ENCODE data around the gene KNDC1. TPM values are rescaled to one million over a fixed set of nuclear protein-coding genes. Genes with fewer than 3 reads are reported as not detected.
"Not testable (repeated sequence)": the region's sequence is repeated elsewhere in the genome, so short reads cannot be mapped to it uniquely, and the experiment has no call there.

KNDC1 gene
- polyA plus RNA-seq, 3 donors from 2014 or later = not detected

- DNase-seq = no peak
- H3K27ac Mint-ChIP-seq = peak overlapping the region in 3 of 6 donors; percentile 62 to 78 (median 64)
- peaks cover 5 to 17% (median 6%) of the 10 kb centered on the region in 3 donors for H3K27me3 Mint-ChIP-seq (ENCODE audit: low read depth in 3 of 3)
- H3K9me3 Mint-ChIP-seq = no peaks in the 10 kb centered on the region
- peak overlapping the region in 2 of 5 donors; percentile 40 to 47 for H3K4me3 Mint-ChIP-seq
- peaks cover 0 to 6% (median 6%) of the 10 kb centered on the region in 3 donors for H3K36me3 Mint-ChIP-seq
- peaks cover 59 to 63% of the 10 kb centered on the region in 2 donors for H3K4me1 Mint-ChIP-seq
Measured at GRCh38 chr10:133263674-133264073, 103.7 kb downstream of the KNDC1 start.

GRCh38 chr10:133264461-133264860, 104.4 kb downstream of the KNDC1 start:
- Mint-ChIP-seq H3K36me3 (peaks cover 0 to 6% (median 6%) of the 10 kb centered on the region in 3 donors), H3K27me3 (ENCODE audit: low read depth in 3 of 3) (peaks cover 2 to 13% (median 4%) of the 10 kb centered on the region in 3 donors), H3K27ac (peak overlapping the region; percentile 16 to 64 (median 44)), H3K4me1 (peaks cover 53 to 57% of the 10 kb centered on the region in 2 donors), H3K9me3 (no peaks in the 10 kb centered on the region), H3K4me3 (peak overlapping the region in 4 of 5 donors; percentile 33 to 57 (median 44))
- DNase-seq = peak in 1 of 3 donors; percentile 11

DNA sequence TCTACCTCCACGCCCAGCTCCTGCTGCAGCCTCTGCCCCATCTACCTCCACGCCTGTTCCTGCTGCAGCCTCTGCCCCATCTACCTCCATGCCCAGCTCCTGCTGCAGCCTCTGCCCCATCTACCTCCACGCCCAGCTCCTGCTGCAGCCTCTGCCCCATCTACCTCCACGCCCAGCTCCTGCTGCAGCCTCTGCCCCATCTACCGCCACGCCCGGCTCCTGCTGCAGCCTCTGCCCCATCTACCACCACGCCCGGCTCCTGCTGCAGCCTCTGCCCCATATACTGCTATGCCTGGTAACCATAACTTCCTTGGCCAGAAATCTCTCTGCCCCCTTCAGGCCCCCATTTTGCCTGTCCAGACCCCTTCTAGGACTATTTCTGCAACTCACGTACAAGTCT, 105.0 kb downstream of the KNDC1 start:
- Mint-ChIP-seq H3K4me3 (peak overlapping the region in 1 of 5 donors; percentile 58), H3K27ac (peak overlapping the region in 3 of 6 donors; percentile 38 to 64 (median 53)), H3K4me1 (peaks cover 47 to 51% of the 10 kb centered on the region in 2 donors), H3K27me3 (ENCODE audit: low read depth in 3 of 3) (peaks cover 2 to 11% (median 4%) of the 10 kb centered on the region in 3 donors)
- not testable (repeated sequence) for H3K9me3 Mint-ChIP-seq, DNase-seq, H3K36me3 Mint-ChIP-seq

DNA sequence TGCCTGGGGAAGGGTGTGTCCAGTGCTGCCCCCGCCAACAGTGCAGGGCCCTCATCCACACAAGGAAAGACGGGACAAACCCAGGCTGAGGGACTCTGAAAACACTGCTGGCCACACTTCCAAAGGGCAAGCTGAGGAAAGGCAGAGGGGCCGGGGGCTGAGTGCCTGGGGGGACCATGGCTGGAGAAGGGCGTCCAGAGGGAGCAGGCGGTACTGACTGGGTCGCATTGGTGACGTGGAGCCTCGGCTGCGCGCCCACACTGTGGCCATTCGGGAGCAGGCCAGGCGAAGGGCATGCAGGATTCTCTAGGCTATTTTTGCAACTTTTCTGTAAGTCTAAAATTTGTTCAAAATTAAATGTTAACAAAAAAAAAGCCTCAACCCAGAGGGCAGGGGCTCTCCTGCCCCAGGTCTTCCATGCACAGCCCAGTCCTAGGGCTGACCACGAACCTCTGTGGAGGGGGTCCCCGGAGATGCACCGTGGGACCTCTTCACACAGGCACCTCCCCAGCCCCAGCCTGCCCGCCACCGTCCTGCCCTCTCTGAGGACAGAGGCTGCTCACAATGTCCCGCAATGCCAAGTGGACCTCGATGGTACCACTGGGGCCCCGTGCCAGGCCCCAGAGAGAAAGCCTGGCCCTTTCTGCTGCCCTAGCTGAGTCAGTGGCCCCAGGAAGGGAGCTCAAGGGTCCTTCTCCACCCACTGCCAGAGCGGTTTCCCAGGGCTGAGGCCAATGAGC, 106.2 kb downstream of the KNDC1 start:
- peak overlapping the region in 2 of 6 donors; percentile 38 to 70 for H3K27ac Mint-ChIP-seq
- peaks cover 2 to 5% (median 4%) of the 10 kb centered on the region in 3 donors for H3K27me3 Mint-ChIP-seq (ENCODE audit: low read depth in 3 of 3)
- no peak overlapping the region for H3K4me3 Mint-ChIP-seq
- no peaks in the 10 kb centered on the region for H3K9me3 Mint-ChIP-seq
- peaks cover 35 to 39% of the 10 kb centered on the region in 2 donors for H3K4me1 Mint-ChIP-seq
- H3K36me3 Mint-ChIP-seq = peaks cover 0 to 6% (median 6%) of the 10 kb centered on the region in 3 donors
- no peak for DNase-seq

GRCh38 chr10:133267293-133267692, 107.3 kb downstream of the KNDC1 start:
- H3K4me3 Mint-ChIP-seq = no peak overlapping the region
- no peaks in the 10 kb centered on the region for H3K9me3 Mint-ChIP-seq
- H3K27ac Mint-ChIP-seq = no peak overlapping the region
- H3K27me3 Mint-ChIP-seq (ENCODE audit: low read depth in 3 of 3) = peaks cover 0 to 3% (median 2%) of the 10 kb centered on the region in 3 donors
- H3K4me1 Mint-ChIP-seq = peaks cover 32 to 36% of the 10 kb centered on the region in 2 donors
- no peak for DNase-seq
- peaks cover 0 to 6% (median 6%) of the 10 kb centered on the region in 3 donors for H3K36me3 Mint-ChIP-seq

- Mint-ChIP-seq H3K27ac (no peak overlapping the region), H3K4me3 (no peak overlapping the region)
- no peak for DNase-seq
Measured at GRCh38 chr10:133267829-133268228, 107.8 kb downstream of the KNDC1 start.

GRCh38 chr10:133268532-133268931, 108.5 kb downstream of the KNDC1 start:
- Mint-ChIP-seq H3K9me3 (no peaks in the 10 kb centered on the region), H3K27me3 (ENCODE audit: low read depth in 3 of 3) (peaks cover 0 to 3% (median 2%) of the 10 kb centered on the region in 3 donors), H3K36me3 (peaks cover 0 to 6% (median 6%) of the 10 kb centered on the region in 3 donors), H3K4me1 (peaks cover 22 to 23% of the 10 kb centered on the region in 2 donors), H3K27ac (no peak overlapping the region), H3K4me3 (no peak overlapping the region)
- DNase-seq = no peak

More at GRCh38 chr10:133267829-133268228, 107.8 kb downstream of the KNDC1 start:
- peaks cover 0 to 3% (median 2%) of the 10 kb centered on the region in 3 donors for H3K27me3 Mint-ChIP-seq (ENCODE audit: low read depth in 3 of 3)
- no peaks in the 10 kb centered on the region for H3K9me3 Mint-ChIP-seq
- H3K4me1 Mint-ChIP-seq = peaks cover 27 to 30% of the 10 kb centered on the region in 2 donors
- H3K36me3 Mint-ChIP-seq = peaks cover 0 to 6% (median 6%) of the 10 kb centered on the region in 3 donors

GRCh38 chr10:133269367-133269766, 109.3 kb downstream of the KNDC1 start:
- Mint-ChIP-seq H3K36me3 (peaks cover 0 to 6% (median 6%) of the 10 kb centered on the region in 3 donors), H3K27me3 (ENCODE audit: low read depth in 3 of 3) (peaks cover 0 to 2% (median 2%) of the 10 kb centered on the region in 3 donors), H3K4me3 (no peak overlapping the region), H3K9me3 (no peaks in the 10 kb centered on the region), H3K4me1 (peaks cover 14 to 16% of the 10 kb centered on the region in 2 donors), H3K27ac (no peak overlapping the region)
- no peak for DNase-seq

- Mint-ChIP-seq H3K27me3 (ENCODE audit: low read depth in 3 of 3) (peaks cover 0 to 5% (median 3%) of the 10 kb centered on the region in 3 donors), H3K27ac (peak overlapping the region in 1 of 6 donors; percentile 24), H3K4me3 (no peak overlapping the region), H3K9me3 (no peaks in the 10 kb centered on the region), H3K4me1 (peaks cover 9 to 13% of the 10 kb centered on the region in 2 donors), H3K36me3 (peaks cover 0 to 6% (median 6%) of the 10 kb centered on the region in 3 donors)
- DNase-seq = no peak
Measured at GRCh38 chr10:133270204-133270603, 110.2 kb downstream of the KNDC1 start.

GRCh38 chr10:133270773-133271297, 110.8 kb downstream of the KNDC1 start:
- H3K9me3 Mint-ChIP-seq = no peaks in the 10 kb centered on the region
- H3K27ac Mint-ChIP-seq = no peak overlapping the region
- DNase-seq = no peak

GRCh38 chr10:133271521-133272300, 111.7 kb downstream of the KNDC1 start:
- Mint-ChIP-seq H3K27me3 (ENCODE audit: low read depth in 3 of 3) (peaks cover 6 to 12% (median 9%) of the 10 kb centered on the region in 3 donors), H3K9me3 (no peaks in the 10 kb centered on the region), H3K4me1 (peaks cover 0 to 11% of the 10 kb centered on the region in 2 donors), H3K36me3 (no peaks in the 10 kb centered on the region), H3K27ac (peak overlapping the region in 1 of 6 donors; percentile 24), H3K4me3 (no peak overlapping the region)
- DNase-seq = no peak

More at GRCh38 chr10:133270773-133271297, 110.8 kb downstream of the KNDC1 start:
- Mint-ChIP-seq H3K36me3 (peaks cover 0 to 2% (median 0%) of the 10 kb centered on the region in 3 donors), H3K4me3 (no peak overlapping the region), H3K27me3 (ENCODE audit: low read depth in 3 of 3) (peaks cover 3 to 8% (median 7%) of the 10 kb centered on the region in 3 donors), H3K4me1 (peaks cover 3 to 10% of the 10 kb centered on the region in 2 donors)

DNA sequence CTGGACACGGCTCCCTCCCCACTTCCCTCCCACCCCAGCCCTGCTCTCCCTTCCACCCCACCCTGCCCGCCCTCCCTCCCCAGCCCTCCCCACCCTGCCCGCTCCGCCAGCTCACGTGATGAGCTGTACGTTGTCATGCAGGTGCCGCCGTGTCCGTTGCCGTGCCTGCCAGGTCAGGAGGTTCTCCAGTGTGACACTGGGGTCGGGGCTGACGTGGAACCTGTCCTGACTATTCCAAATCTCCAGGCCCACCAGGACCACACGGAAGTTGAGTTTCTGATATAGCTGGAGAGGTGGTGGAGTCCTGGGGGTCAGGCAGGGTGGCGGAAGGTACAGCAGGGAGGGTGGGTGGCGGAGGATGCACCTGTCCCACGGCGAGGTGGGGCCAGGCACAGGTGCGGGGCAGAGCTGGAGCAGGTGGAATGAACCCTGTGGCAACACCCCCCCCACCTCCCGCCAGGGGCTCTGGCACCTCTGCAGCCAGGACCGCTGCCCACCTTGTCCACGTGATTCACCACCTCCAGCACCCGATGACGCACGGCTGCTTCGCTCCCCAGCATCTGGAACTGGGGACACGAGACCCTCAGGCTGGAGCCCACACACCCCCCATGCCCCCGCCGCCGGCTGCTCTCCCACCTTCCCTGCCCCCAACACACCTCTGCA, 112.4 kb downstream of the KNDC1 start:
- H3K27ac Mint-ChIP-seq = peak overlapping the region in 1 of 6 donors; percentile 51
- H3K4me1 Mint-ChIP-seq = peaks cover under 1 to 12% of the 10 kb centered on the region in 2 donors
- DNase-seq = no peak
- no peaks in the 10 kb centered on the region for H3K36me3 Mint-ChIP-seq
- peaks cover 6 to 14% (median 9%) of the 10 kb centered on the region in 3 donors for H3K27me3 Mint-ChIP-seq (ENCODE audit: low read depth in 3 of 3)
- no peaks in the 10 kb centered on the region for H3K9me3 Mint-ChIP-seq
- no peak overlapping the region for H3K4me3 Mint-ChIP-seq

DNA sequence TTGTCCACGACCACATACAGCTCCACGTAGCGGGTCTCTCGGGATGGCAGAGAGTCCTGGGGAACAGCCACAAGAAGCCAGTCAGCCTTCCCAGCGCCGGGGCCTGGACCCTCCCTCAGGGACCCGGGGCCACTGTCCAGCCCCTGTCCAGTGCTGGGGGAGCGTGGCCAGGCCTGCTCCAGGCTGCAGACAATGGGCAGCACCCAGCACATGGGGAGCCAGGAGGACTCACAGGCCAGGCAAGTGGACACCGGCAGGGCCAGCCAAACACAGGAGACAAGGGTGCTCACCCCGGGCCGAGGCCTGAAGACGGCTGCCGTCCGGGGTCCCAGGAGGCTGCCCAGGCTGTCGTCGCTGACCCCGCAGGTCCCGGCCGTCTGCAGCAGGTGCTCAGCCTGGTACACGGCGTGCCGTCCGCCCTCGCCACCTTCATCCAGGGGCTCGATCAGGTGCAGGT, 113.0 kb downstream of the KNDC1 start:
- Mint-ChIP-seq H3K36me3 (no peaks in the 10 kb centered on the region), H3K9me3 (no peaks in the 10 kb centered on the region), H3K27me3 (ENCODE audit: low read depth in 3 of 3) (peaks cover 9 to 19% (median 9%) of the 10 kb centered on the region in 3 donors), H3K27ac (no peak overlapping the region), H3K4me1 (peaks cover 6 to 17% of the 10 kb centered on the region in 2 donors), H3K4me3 (no peak overlapping the region)
- DNase-seq = no peak
